Sigmoid colon (tissue), 3 donors: ENCODE results near the gene SRF.

Source experiments
- CTCF ChIP-seq, 4 experiments: fragments of 450-650 bp in 3 of 4; fragments of 200-600 bp in 1 of 4; IDR thresholded peaks; one replicate each; pipeline ENCODE4 v1.5.1; 2016 to 2019; ENCODE audit warnings: antibody characterized with exemption in 4 of 4, mild to moderate bottlenecking in 3 of 4, moderate library complexity in 2 of 4
- POLR2A ChIP-seq, 2 donors: fragments of 450-650 bp; IDR thresholded peaks; one replicate each; pipeline ENCODE4 v1.6.1; 2016; ENCODE audit warnings: antibody characterized with exemption in 2 of 2, mild to moderate bottlenecking in 2 of 2, moderate library complexity in 2 of 2

- no peak for TF ChIP-seq CTCF (IDR thresholded peaks at IDR 0.05)
- no peak for TF ChIP-seq POLR2A (IDR thresholded peaks at IDR 0.05)
Observed at GRCh38 chr6:43202451-43202850, 31.4 kb downstream of the SRF start.
